Adrenal gland (tissue), 12 donors: ENCODE results near the gene ARHGAP30. TPM values are rescaled to one million over a fixed set of nuclear protein-coding genes. Genes with fewer than 3 reads are reported as not detected.

Source experiments
- DNase-seq, 7 donors: peaks; one replicate each; pipeline ENCODE4 v3.0.0-alpha.2; 2019 to 2020
- H3K27ac ChIP-seq, 5 donors: fragments of 200-600 bp; sonication (generic) in 4 of 5; 1 replicate in 3 of 5; 2 replicates in 2 of 5; pipeline versions ENCODE4 v1.5.1 to v1.8.0; 2016 to 2020; ENCODE audit warnings: mild to moderate bottlenecking in 1 of 5
- H3K27me3 ChIP-seq: fragments of 200-600 bp; 2 replicates; pipeline ENCODE4 v1.8.0; 2021
- H3K36me3 ChIP-seq, 2 donors: fragments of 200-600 bp; replicated peaks in 1 of 2; 1 replicate in 1 of 2; 2 replicates in 1 of 2; pipeline versions ENCODE4 v1.5.1 to v1.8.0; 2018 to 2022
- H3K4me1 ChIP-seq, 2 donors: fragments of 200-600 bp; replicated peaks in 1 of 2; 1 replicate in 1 of 2; 2 replicates in 1 of 2; pipeline versions ENCODE4 v1.5.1 to v1.8.0; 2018 to 2021
- H3K4me3 ChIP-seq, 4 donors: fragments of 200-600 bp; sonication (generic) in 3 of 4; one replicate each; pipeline ENCODE4 v1.5.1; 2016 to 2018
- H3K9me3 ChIP-seq, 3 donors: fragments of 200-600 bp; sonication (generic) in 1 of 3; replicated peaks in 1 of 3; 1 replicate in 2 of 3; 2 replicates in 1 of 3; pipeline versions ENCODE4 v1.5.1 to v1.8.0; 2016 to 2021
- CTCF ChIP-seq, 6 experiments: fragments of 450-650 bp in 4 of 6; fragments of 200-600 bp in 2 of 6; sonication (generic) in 1 of 6; IDR thresholded peaks; 1 replicate in 5 of 6; 2 replicates in 1 of 6; pipeline versions ENCODE4 v1.5.1 to v1.8.0; 2016 to 2021; ENCODE audit warnings: antibody characterized with exemption in 6 of 6, mild to moderate bottlenecking in 2 of 6, moderate library complexity in 1 of 6
- POLR2A ChIP-seq, 2 donors: fragments of 450-650 bp; IDR thresholded peaks; one replicate each; pipeline ENCODE4 v1.6.1; 2017; ENCODE audit warnings: antibody characterized with exemption in 2 of 2, mild to moderate bottlenecking in 2 of 2, moderate library complexity in 1 of 2
- WGBS, 4 donors: extraction: QIAGEN DNeasy Blood & Tissue Kit in 2 of 4; methylation state at CpG; one replicate each; pipeline versions ENCODE4 v1.1.5 to v1.1.7; 2013 to 2017; 5-methylcytosine and 5-hydroxymethylcytosine counted together
- intact Hi-C, 2 donors: fragments of 100-400 bp; cut with DNase I; formaldehyde crosslinking; loops; one replicate each; pipeline versions ENCODE4 v1.14.1 to v1.15.0; 2022 to 2023
- polyA plus RNA-seq, 3 donors: library from polyadenylated mRNA; stranded (reverse); fragments of 200-250 nt in 2 of 3; fragments of 350-450 nt in 1 of 3; fragmentation: Illumina TruSeq in 1 of 3; extraction: RNeasy Lipid Tissue Mini Kit (QIAGEN cat#74804) in 1 of 3; gene quantifications; one replicate each; pipeline ENCODE4 v1.2.3, GENCODE V29; 2013 to 2014
- total RNA-seq, 9 donors: library from RNA; depleted of rRNA in 4 of 9; stranded (reverse); fragments of >200 nt in 4 of 9; fragments of 120-200 nt in 1 of 9; fragmentation: NEBNext Ultra II Directional in 1 of 9; extraction: Animal tissue kit (Norgen Biotek cat#: 25700) in 1 of 9; gene quantifications; one replicate each; pipeline versions ENCODE4 v1.1.0 to v1.2.4, GENCODE V29; 2013 to 2023
- donor health status: healthy with polysubstance abuse.
- donor health status: Bipolar disorder and iron deficiency.
- donor health status: DM: yes; HTN: yes; CAD: no.
- donor health status: DM: no; HTN: no; CAD: no.
- donor health status: DM: no; HTN: no; CAD: no.
- donor health status: DM: yes; HTN: yes; CAD: no.

ARHGAP30 gene
- total and polyA plus RNA-seq, 12 donors: 0.89 to 17.5 (median 9.9) TPM

- TF ChIP-seq POLR2A (IDR thresholded peaks at IDR 0.05): no peak
- no peak for TF ChIP-seq CTCF (IDR thresholded peaks at IDR 0.05)
- H3K4me3 ChIP-seq: peak overlapping the region; percentile 31 to 94 (median 87)
- H3K27ac ChIP-seq: peak overlapping the region; percentile 80 to 96 (median 87)
- H3K4me1 ChIP-seq: peaks cover 10 to 11% of the 10 kb centered on the region in 2 donors
- H3K27me3 ChIP-seq: no peaks in the 10 kb centered on the region
- DNase-seq: no peak
- intact Hi-C loops: no loop called here
- no peaks in the 10 kb centered on the region for H3K9me3 ChIP-seq
- peaks cover 0 to 40% of the 10 kb centered on the region in 2 donors for H3K36me3 ChIP-seq
Observed at GRCh38 chr1:161044535-161044907, 25.2 kb downstream of the ARHGAP30 start.

DNA sequence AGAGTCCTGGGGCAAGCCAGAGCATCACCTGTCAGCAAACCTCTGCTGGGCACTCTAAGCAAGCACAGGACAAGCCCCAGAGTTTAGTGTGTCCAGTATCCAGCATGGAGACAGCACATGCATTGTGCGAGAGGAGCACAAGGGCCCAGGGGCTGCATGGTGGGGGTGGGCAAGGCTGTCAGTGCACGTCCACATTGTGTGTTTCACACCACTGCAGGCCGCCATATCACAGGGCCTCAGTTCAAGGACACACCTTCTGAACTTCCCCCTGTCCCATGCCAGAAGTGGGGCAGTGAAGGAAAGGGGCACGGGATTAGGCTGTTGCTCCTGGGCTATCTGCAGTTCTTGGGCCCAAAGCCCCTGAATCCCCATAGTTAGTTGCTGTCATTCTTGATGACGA lies 30.1 kb downstream of the ARHGAP30 start:
- peaks cover 0 to 44% of the 10 kb centered on the region in 2 donors for H3K36me3 ChIP-seq
- 63 to 76% (median 68%) methylated on average over 4 to 5 of the region's 5 CpGs for WGBS, 4 donors
- peaks cover 12 to 17% of the 10 kb centered on the region in 2 donors for H3K4me1 ChIP-seq
- no peak for DNase-seq
- H3K9me3 ChIP-seq: no peaks in the 10 kb centered on the region
- no peaks in the 10 kb centered on the region for H3K27me3 ChIP-seq
- no peak overlapping the region for H3K27ac ChIP-seq
- intact Hi-C loops: no loop called here
- no peak overlapping the region for H3K4me3 ChIP-seq
- TF ChIP-seq POLR2A (IDR thresholded peaks at IDR 0.05) (no peak), CTCF (IDR thresholded peaks at IDR 0.05) (no peak)

DNA sequence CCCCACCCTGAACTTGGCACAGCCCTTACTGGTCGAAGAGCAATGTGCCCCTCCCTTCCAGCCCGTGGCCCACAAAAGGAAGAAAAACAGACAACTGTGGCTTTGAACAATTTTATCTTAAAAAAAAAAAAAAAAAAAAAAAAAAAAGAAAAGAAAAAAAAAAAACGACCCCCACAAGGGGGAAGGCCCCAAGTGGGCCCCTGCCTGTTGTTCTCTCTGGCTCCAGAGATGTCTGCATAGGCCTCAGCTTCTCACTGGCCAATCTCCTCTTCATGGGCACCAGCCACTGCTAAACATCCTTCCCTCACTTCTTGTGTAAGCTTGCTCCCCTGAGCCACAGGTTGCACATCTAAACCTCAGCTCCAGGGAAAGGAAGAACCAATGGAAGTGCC lies 30.5 kb downstream of the ARHGAP30 start:
- H3K9me3 ChIP-seq: no peaks in the 10 kb centered on the region
- intact Hi-C loops: no loop called here

DNA sequence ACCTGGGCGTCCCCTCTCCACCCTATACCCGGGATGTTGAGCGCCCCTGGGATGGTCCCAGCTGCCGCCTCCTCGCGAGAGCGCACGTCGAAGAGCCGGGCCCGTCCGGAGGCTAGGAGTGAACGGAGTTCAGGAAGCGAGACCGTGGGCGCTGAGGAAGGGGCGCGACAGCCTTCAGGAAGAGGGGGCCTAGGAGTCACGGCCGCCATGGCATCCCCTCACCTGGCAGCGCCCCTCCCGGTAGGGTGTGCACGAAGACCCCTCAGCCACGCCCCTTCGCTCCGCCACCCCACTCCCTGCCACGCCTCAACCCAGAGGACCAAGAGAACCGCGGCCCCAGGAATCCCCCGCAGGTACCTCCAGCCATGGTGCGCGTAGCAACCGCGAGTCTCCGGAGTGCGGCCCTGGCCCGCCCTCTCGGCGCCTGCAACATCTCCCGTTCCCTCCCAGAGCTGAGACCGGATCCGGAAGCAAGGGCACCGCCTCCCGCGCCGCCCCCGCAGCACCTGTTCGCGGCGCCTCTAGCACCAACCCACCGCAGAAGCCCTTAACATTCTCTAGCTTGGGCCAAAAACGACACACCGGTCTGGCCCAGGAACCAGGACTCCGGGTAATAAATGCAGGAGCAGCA lies 31.1 kb downstream of the ARHGAP30 start, which contains the start of gene TSTD1:
Gene TSTD1 (minus strand): TSS at position 442 of the 631 bp plus-strand sequence. CDS start 75 bp downstream, at position 367.
- peak within 1 kb of the TSS in 1 of 5 donors; percentile 67 for H3K27ac ChIP-seq
- peak in 1 of 2 donors; percentile 42 for TF ChIP-seq POLR2A (IDR thresholded peaks at IDR 0.05)
- no peak for TF ChIP-seq CTCF (IDR thresholded peaks at IDR 0.05)

More for the DNA sequence above, 30.5 kb downstream of the ARHGAP30 start:
- peaks cover 0 to 44% of the 10 kb centered on the region in 2 donors for H3K36me3 ChIP-seq
- peak overlapping the region in 1 of 5 donors; percentile 67 for H3K27ac ChIP-seq
- peaks cover 8 to 13% of the 10 kb centered on the region in 2 donors for H3K4me1 ChIP-seq
- 3 to 17% (median 11%) methylated on average over 3 of the region's 3 CpGs for WGBS, 4 donors
- no peaks in the 10 kb centered on the region for H3K27me3 ChIP-seq
- peak overlapping the region in 3 of 4 donors; percentile 30 to 73 (median 69) for H3K4me3 ChIP-seq
- DNase-seq: no peak
- TF ChIP-seq POLR2A (IDR thresholded peaks at IDR 0.05): no peak
- no peak for TF ChIP-seq CTCF (IDR thresholded peaks at IDR 0.05)

More for the DNA sequence above, 31.1 kb downstream of the ARHGAP30 start, which contains the start of gene TSTD1:
- H3K4me3 ChIP-seq: peak within 1 kb of the TSS; percentile 21 to 73 (median 50)
- no peaks in the 10 kb centered on the region for H3K9me3 ChIP-seq
- intact Hi-C loops: no loop called here
- H3K27me3 ChIP-seq: no peaks in the 10 kb centered on the region
- peak; percentile 58 to 78 (median 68) for DNase-seq
- peaks cover 4 to 8% of the 10 kb centered on the region in 2 donors for H3K4me1 ChIP-seq
- peaks cover 0 to 44% of the 10 kb centered on the region in 2 donors for H3K36me3 ChIP-seq
- 17 to 40% (median 31%) methylated on average over 24 to 54 of the region's 54 CpGs for WGBS, 4 donors
